Mesendoderm (in vitro differentiated cells): ENCODE results near the gene KCNQ1.

ENCODE experiments used
- DNase-seq: peaks from one replicate; pipeline ENCODE4 v3.0.0; 2013
- H2AK5ac ChIP-seq: 2 replicates; pipeline ENCODE4 v1.6.1; 2013; ENCODE audit warnings: low read length, inconsistent platforms
- H2BK120ac ChIP-seq: 2 replicates; pipeline ENCODE4 v1.6.1; 2013; ENCODE audit warnings: low read depth, mild to moderate bottlenecking, low read length, moderate library complexity, mixed read lengths
- H2BK15ac ChIP-seq: replicated peaks from 2 replicates; pipeline ENCODE4 v1.6.1; 2013; ENCODE audit warnings: low read depth, mild to moderate bottlenecking, moderate library complexity
- H2BK5ac ChIP-seq: 2 replicates; pipeline ENCODE4 v1.6.1; 2013; ENCODE audit warnings: low read length, inconsistent platforms
- H3K18ac ChIP-seq: 2 replicates; pipeline ENCODE4 v1.6.1; 2013; ENCODE audit warnings: mild to moderate bottlenecking, low read length, mixed read lengths
- H3K23ac ChIP-seq: one replicate; pipeline ENCODE4 v1.6.1; 2013; ENCODE audit warnings: low read length
- H3K27ac ChIP-seq: 2 replicates; pipeline ENCODE4 v1.5.1; 2013; ENCODE audit warnings: low read depth, mild to moderate bottlenecking, inconsistent platforms, low read length, moderate library complexity
- H3K27me3 ChIP-seq: 2 replicates; pipeline ENCODE4 v1.6.1; 2013; ENCODE audit warnings: low read length, control low read depth, mild to moderate bottlenecking, inconsistent platforms; ENCODE audit not compliant: insufficient read depth, poor library complexity
- H3K36me3 ChIP-seq: 2 replicates; pipeline ENCODE4 v1.6.1; 2013; ENCODE audit warnings: low read length, inconsistent platforms; ENCODE audit not compliant: control insufficient read depth, insufficient read depth
- H3K4ac ChIP-seq: one replicate; pipeline ENCODE4 v1.6.1; 2013; ENCODE audit warnings: low read depth, mild to moderate bottlenecking, low read length, moderate library complexity
- H3K4me1 ChIP-seq: 2 replicates; pipeline ENCODE4 v1.6.1; 2013; ENCODE audit warnings: low read depth, low read length, inconsistent platforms; ENCODE audit not compliant: control insufficient read depth
- H3K4me2 ChIP-seq: 2 replicates; pipeline ENCODE4 v1.6.1; 2013; ENCODE audit warnings: low read length
- H3K4me3 ChIP-seq: 2 replicates; pipeline ENCODE4 v1.5.1; 2013; ENCODE audit warnings: mild to moderate bottlenecking, low read length
- H3K56ac ChIP-seq: one replicate; pipeline ENCODE4 v1.6.1; 2013; ENCODE audit warnings: low read length
- H3K79me1 ChIP-seq: 2 replicates; pipeline ENCODE4 v1.6.1; 2013; ENCODE audit warnings: low read length, inconsistent platforms
- H3K79me2 ChIP-seq: 2 replicates; pipeline ENCODE4 v1.6.1; 2013; ENCODE audit warnings: mild to moderate bottlenecking, low read length; ENCODE audit not compliant: control insufficient read depth, insufficient read depth
- H3K9ac ChIP-seq: 2 replicates; pipeline ENCODE4 v1.6.1; 2013; ENCODE audit warnings: low read length, inconsistent platforms
- H4K5ac ChIP-seq: one replicate; pipeline ENCODE4 v1.6.1; 2013; ENCODE audit warnings: low read length
- H4K8ac ChIP-seq: one replicate; pipeline ENCODE4 v1.6.1; 2013; ENCODE audit warnings: low read depth, mild to moderate bottlenecking, control low read depth, low read length, moderate library complexity
- WGBS: extraction: QIAGEN DNeasy Blood & Tissue Kit; methylation state at CpG from one replicate; pipeline ENCODE4 v1.1.7; 2013; ENCODE audit warnings: low lambda C conversion rate, missing lambda C conversion rate; ENCODE audit not compliant: insufficient coverage; ENCODE audit errors: extremely low coverage; 5-methylcytosine and 5-hydroxymethylcytosine counted together

The KCNQ1 gene

GRCh38 chr11:2519862-2520735 is 75.3 kb downstream of the KCNQ1 start:
- Histone ChIP-seq H3K79me1 (no peaks in the 10 kb centered on the region), H3K18ac (no peak overlapping the region), H3K23ac (no peak overlapping the region), H3K79me2 (no peaks in the 10 kb centered on the region), H3K27ac (no peak overlapping the region), H4K5ac (no peak overlapping the region), H3K4me1 (no peaks in the 10 kb centered on the region), H2BK5ac (no peak overlapping the region), H3K36me3 (no peaks in the 10 kb centered on the region), H2AK5ac (no peak overlapping the region), H3K4me2 (no peak overlapping the region), H3K9ac (no peak overlapping the region), H3K4ac (no peak overlapping the region), H2BK15ac (no peak overlapping the region), H3K4me3 (no peak overlapping the region), H3K27me3 (no peaks in the 10 kb centered on the region), H3K56ac (no peak overlapping the region), H2BK120ac (no peak overlapping the region), H4K8ac (no peak overlapping the region)
- no peak for DNase-seq
- WGBS = no CpG with 5 or more reads among the region's 24 CpGs

GRCh38 chr11:2520736-2521035 is 75.9 kb downstream of the KCNQ1 start:
- no peaks in the 10 kb centered on the region for H3K79me1 ChIP-seq
- no peaks in the 10 kb centered on the region for H3K79me2 ChIP-seq
- no CpG with 5 or more reads among the region's 7 CpGs for WGBS

GRCh38 chr11:2521081-2521732 is 76.4 kb downstream of the KCNQ1 start:
- no peak overlapping the region for H3K27ac ChIP-seq

More at GRCh38 chr11:2520736-2521035, 75.9 kb downstream of the KCNQ1 start:
- Histone ChIP-seq H3K4me2 (no peak overlapping the region), H2AK5ac (no peak overlapping the region), H4K5ac (no peak overlapping the region), H3K27me3 (no peaks in the 10 kb centered on the region), H4K8ac (no peak overlapping the region), H2BK15ac (no peak overlapping the region), H2BK5ac (no peak overlapping the region), H3K27ac (no peak overlapping the region), H3K4me1 (no peaks in the 10 kb centered on the region), H3K4ac (no peak overlapping the region), H3K9ac (no peak overlapping the region), H3K23ac (no peak overlapping the region), H3K36me3 (no peaks in the 10 kb centered on the region), H3K56ac (no peak overlapping the region), H3K18ac (no peak overlapping the region), H3K4me3 (no peak overlapping the region), H2BK120ac (no peak overlapping the region)
- DNase-seq = peak; percentile 35

GRCh38 chr11:2521733-2522630 is 77.2 kb downstream of the KCNQ1 start:
- no peak overlapping the region for H3K4ac ChIP-seq
- H2BK5ac ChIP-seq = no peak overlapping the region
- H3K4me3 ChIP-seq = no peak overlapping the region
- no peak overlapping the region for H3K27ac ChIP-seq
- H3K36me3 ChIP-seq = no peaks in the 10 kb centered on the region
- DNase-seq = no peak
- H3K18ac ChIP-seq = no peak overlapping the region
- no peak overlapping the region for H3K56ac ChIP-seq
- no peak overlapping the region for H4K8ac ChIP-seq
- H2BK120ac ChIP-seq = no peak overlapping the region
- H3K79me2 ChIP-seq = no peaks in the 10 kb centered on the region
- no peak overlapping the region for H3K4me2 ChIP-seq
- H3K79me1 ChIP-seq = no peaks in the 10 kb centered on the region
- H3K27me3 ChIP-seq = no peaks in the 10 kb centered on the region
- WGBS = no CpG with 5 or more reads among the region's 35 CpGs
- H2BK15ac ChIP-seq = no peak overlapping the region
- H3K9ac ChIP-seq = no peak overlapping the region
- H3K4me1 ChIP-seq = no peaks in the 10 kb centered on the region
- no peak overlapping the region for H2AK5ac ChIP-seq
- H4K5ac ChIP-seq = no peak overlapping the region
- no peak overlapping the region for H3K23ac ChIP-seq

More at GRCh38 chr11:2521081-2521732, 76.4 kb downstream of the KCNQ1 start:
- Histone ChIP-seq H2BK15ac (no peak overlapping the region), H3K79me2 (no peaks in the 10 kb centered on the region), H3K79me1 (no peaks in the 10 kb centered on the region), H4K5ac (no peak overlapping the region), H3K9ac (no peak overlapping the region), H2BK5ac (no peak overlapping the region), H3K4ac (no peak overlapping the region), H4K8ac (no peak overlapping the region), H3K4me1 (no peaks in the 10 kb centered on the region), H3K23ac (no peak overlapping the region), H3K18ac (no peak overlapping the region), H2AK5ac (no peak overlapping the region), H3K4me2 (no peak overlapping the region), H3K27me3 (no peaks in the 10 kb centered on the region), H3K36me3 (no peaks in the 10 kb centered on the region), H3K56ac (no peak overlapping the region), H3K4me3 (no peak overlapping the region), H2BK120ac (no peak overlapping the region)
- WGBS = no CpG with 5 or more reads among the region's 26 CpGs
- no peak for DNase-seq

- Histone ChIP-seq H3K4ac (no peak overlapping the region), H3K36me3 (no peaks in the 10 kb centered on the region), H3K56ac (no peak overlapping the region), H3K79me1 (no peaks in the 10 kb centered on the region), H3K4me3 (no peak overlapping the region), H4K5ac (no peak overlapping the region), H3K27me3 (no peaks in the 10 kb centered on the region), H3K79me2 (no peaks in the 10 kb centered on the region), H3K4me2 (no peak overlapping the region), H3K27ac (no peak overlapping the region), H2AK5ac (no peak overlapping the region), H3K23ac (no peak overlapping the region), H2BK15ac (no peak overlapping the region), H3K9ac (no peak overlapping the region), H4K8ac (no peak overlapping the region), H2BK120ac (no peak overlapping the region), H2BK5ac (no peak overlapping the region), H3K18ac (no peak overlapping the region), H3K4me1 (no peaks in the 10 kb centered on the region)
- no CpG with 5 or more reads among the region's 17 CpGs for WGBS
- DNase-seq = no peak
Observed at GRCh38 chr11:2522631-2523255, 77.9 kb downstream of the KCNQ1 start.
